ENCODE results near the gene KLC3.

Gene KLC3

GRCh38 chr19:45323671-45324081 lies 16.9 kb upstream of the KLC3 start:
- no peaks in the 10 kb centered on the region for H3K36me3 ChIP-seq (ENCODE audit: control insufficient read depth, low read length)
- no peak overlapping the region for H3K4me3 ChIP-seq (ENCODE audit: low read length)

GRCh38 chr19:45324349-45324907 lies 16.1 kb upstream of the KLC3 start:
- no peak overlapping the region for H3K4me2 ChIP-seq (ENCODE audit: low read length)
- no peaks in the 10 kb centered on the region for H3K79me2 ChIP-seq (ENCODE audit: control insufficient read depth, low read length)
- no peaks in the 10 kb centered on the region for H3F3A ChIP-seq (ENCODE audit: control insufficient read depth, insufficient read depth)
- peaks cover 9% of the 10 kb centered on the region for H3K4me1 ChIP-seq (ENCODE audit: control insufficient read depth, low read length)
- no peaks in the 10 kb centered on the region for H3K9me2 ChIP-seq (replicated peaks; ENCODE audit: control insufficient read depth, low read length)
- H4K20me1 ChIP-seq (ENCODE audit: control insufficient read depth, insufficient read depth, low read depth, low read length): no peaks in the 10 kb centered on the region
- no peaks in the 10 kb centered on the region for H3K36me3 ChIP-seq (ENCODE audit: control insufficient read depth, low read length)
- no peaks in the 10 kb centered on the region for H3K9me3 ChIP-seq (ENCODE audit: control insufficient read depth, insufficient read depth, low read length)
- TF ChIP-seq EZH2phosphoT487 (IDR thresholded peaks at IDR 0.05; ENCODE audit: borderline replicate concordance, low read length): no peak
- TF ChIP-seq CTCF (IDR thresholded peaks at IDR 0.05; ENCODE audit: low read depth, low read length, poor library complexity, severe bottlenecking): no peak
- no peak overlapping the region for H3K4me3 ChIP-seq (ENCODE audit: low read length)
- H3K27me3 ChIP-seq (ENCODE audit: control insufficient read depth, low read length): peaks cover 17% of the 10 kb centered on the region
- H3K27ac ChIP-seq (ENCODE audit: low read depth, low read length): no peak overlapping the region

More at GRCh38 chr19:45323671-45324081, 16.9 kb upstream of the KLC3 start:
- no peaks in the 10 kb centered on the region for H3K79me2 ChIP-seq (ENCODE audit: control insufficient read depth, low read length)
- no peak for TF ChIP-seq EZH2phosphoT487 (IDR thresholded peaks at IDR 0.05; ENCODE audit: borderline replicate concordance, low read length)
- H3K9me2 ChIP-seq (replicated peaks; ENCODE audit: control insufficient read depth, low read length): no peaks in the 10 kb centered on the region
- H3K4me1 ChIP-seq (ENCODE audit: control insufficient read depth, low read length): peaks cover 9% of the 10 kb centered on the region
- H3K9me3 ChIP-seq (ENCODE audit: control insufficient read depth, insufficient read depth, low read length): no peaks in the 10 kb centered on the region
- H3K4me2 ChIP-seq (ENCODE audit: low read length): no peak overlapping the region
- no peaks in the 10 kb centered on the region for H4K20me1 ChIP-seq (ENCODE audit: control insufficient read depth, insufficient read depth, low read depth, low read length)
- no peaks in the 10 kb centered on the region for H3F3A ChIP-seq (ENCODE audit: control insufficient read depth, insufficient read depth)
- no peak overlapping the region for H3K27ac ChIP-seq (ENCODE audit: low read depth, low read length)
- peaks cover 17% of the 10 kb centered on the region for H3K27me3 ChIP-seq (ENCODE audit: control insufficient read depth, low read length)

GRCh38 chr19:45327404-45328143 lies 13.0 kb upstream of the KLC3 start:
- TF ChIP-seq EZH2phosphoT487 (IDR thresholded peaks at IDR 0.05; ENCODE audit: borderline replicate concordance, low read length) (no peak), CTCF (IDR thresholded peaks at IDR 0.05; ENCODE audit: low read depth, low read length, poor library complexity, severe bottlenecking) (no peak)
- Histone ChIP-seq H3K4me3 (ENCODE audit: low read length) (no peak overlapping the region), H4K20me1 (ENCODE audit: control insufficient read depth, insufficient read depth, low read depth, low read length) (no peaks in the 10 kb centered on the region), H3K79me2 (ENCODE audit: control insufficient read depth, low read length) (no peaks in the 10 kb centered on the region), H3K27me3 (ENCODE audit: control insufficient read depth, low read length) (peaks cover 17% of the 10 kb centered on the region), H3K9me3 (ENCODE audit: control insufficient read depth, insufficient read depth, low read length) (no peaks in the 10 kb centered on the region), H3K27ac (ENCODE audit: low read depth, low read length) (no peak overlapping the region), H3K4me2 (ENCODE audit: low read length) (no peak overlapping the region), H3K9me2 (replicated peaks; ENCODE audit: control insufficient read depth, low read length) (no peaks in the 10 kb centered on the region), H3K36me3 (ENCODE audit: control insufficient read depth, low read length) (no peaks in the 10 kb centered on the region), H3K4me1 (ENCODE audit: control insufficient read depth, low read length) (peaks cover 9% of the 10 kb centered on the region), H3F3A (ENCODE audit: control insufficient read depth, insufficient read depth) (no peaks in the 10 kb centered on the region)

- Histone ChIP-seq H3K4me1 (ENCODE audit: control insufficient read depth, low read length) (peaks cover 2% of the 10 kb centered on the region), H3K4me2 (ENCODE audit: low read length) (no peak overlapping the region), H3K27me3 (ENCODE audit: control insufficient read depth, low read length) (no peaks in the 10 kb centered on the region), H3K4me3 (ENCODE audit: low read length) (no peak overlapping the region), H3K79me2 (ENCODE audit: control insufficient read depth, low read length) (no peaks in the 10 kb centered on the region), H3F3A (ENCODE audit: control insufficient read depth, insufficient read depth) (no peaks in the 10 kb centered on the region; the same call in 1 of the 2 replicates), H3K27ac (ENCODE audit: low read depth, low read length) (no peak overlapping the region), H3K36me3 (ENCODE audit: control insufficient read depth, low read length) (no peaks in the 10 kb centered on the region), H4K20me1 (ENCODE audit: control insufficient read depth, insufficient read depth, low read depth, low read length) (no peaks in the 10 kb centered on the region), H3K9me3 (ENCODE audit: control insufficient read depth, insufficient read depth, low read length) (no peaks in the 10 kb centered on the region), H3K9me2 (replicated peaks; ENCODE audit: control insufficient read depth, low read length) (no peaks in the 10 kb centered on the region)
- TF ChIP-seq CTCF (IDR thresholded peaks at IDR 0.05; ENCODE audit: low read depth, low read length, poor library complexity, severe bottlenecking) (no peak), EZH2phosphoT487 (IDR thresholded peaks at IDR 0.05; ENCODE audit: borderline replicate concordance, low read length) (no peak)
Measured at GRCh38 chr19:45331411-45331810, 9.1 kb upstream of the KLC3 start.
